GM20431 (cell line): ENCODE results near the gene ZNF17.

Source experiments
- in situ Hi-C: fragments of 300-500 bp; cut with MseI, MboI; formaldehyde crosslinking; loops from one replicate; pipeline ENCODE4 v1.15.0; 2020; ENCODE audit warnings: low sequenced_read_pairs; ENCODE audit not compliant: unreplicated experiment

ZNF17 gene

GRCh38 chr19:57421037-57421436 lies 10.1 kb downstream of the ZNF17 start:
- in situ Hi-C loops, result no loop called here

DNA sequence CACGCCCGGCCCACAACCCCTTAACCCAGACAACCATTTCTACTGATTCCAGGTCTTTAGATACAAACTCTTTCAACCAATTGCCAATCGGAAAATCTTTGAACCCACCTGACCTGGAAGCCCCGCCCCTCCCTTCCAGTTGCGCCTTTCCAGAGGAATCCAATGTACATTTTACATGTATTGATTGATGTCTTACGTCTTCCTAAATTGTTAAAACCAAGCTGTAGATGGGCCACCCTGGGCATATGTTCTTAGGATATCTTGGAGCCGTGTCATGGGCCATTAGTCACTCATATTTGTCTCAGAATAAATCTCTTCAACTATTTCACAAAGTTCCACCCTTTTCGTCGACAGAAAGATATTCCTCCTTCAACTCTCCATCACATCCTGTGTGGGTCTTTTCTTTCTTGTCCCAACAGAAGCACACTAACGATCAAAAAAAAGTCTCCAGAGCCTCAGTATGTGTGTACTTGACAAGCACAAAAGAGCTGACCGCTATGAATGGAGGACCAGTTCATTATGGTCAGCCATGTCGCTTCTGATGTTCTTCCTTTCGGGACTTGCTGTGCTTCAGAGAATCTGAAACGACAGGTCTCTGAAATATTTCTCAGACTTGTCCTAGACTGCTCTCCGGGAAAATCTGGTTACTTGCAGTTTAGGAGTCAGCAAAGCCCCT lies 23.6 kb downstream of the ZNF17 start:
- in situ Hi-C loops, result no loop called here

GRCh38 chr19:57435062-57435978 lies 24.4 kb downstream of the ZNF17 start, which contains the start of gene ZNF749:
TSS of gene ZNF749 (plus strand) at chr19:57435325. CDS start at chr19:57435579, 254 bp downstream.
- in situ Hi-C loops, result no loop called here

GRCh38 chr19:57436417-57436816 lies 25.5 kb downstream of the ZNF17 start:
- in situ Hi-C loops, result no loop called here

DNA sequence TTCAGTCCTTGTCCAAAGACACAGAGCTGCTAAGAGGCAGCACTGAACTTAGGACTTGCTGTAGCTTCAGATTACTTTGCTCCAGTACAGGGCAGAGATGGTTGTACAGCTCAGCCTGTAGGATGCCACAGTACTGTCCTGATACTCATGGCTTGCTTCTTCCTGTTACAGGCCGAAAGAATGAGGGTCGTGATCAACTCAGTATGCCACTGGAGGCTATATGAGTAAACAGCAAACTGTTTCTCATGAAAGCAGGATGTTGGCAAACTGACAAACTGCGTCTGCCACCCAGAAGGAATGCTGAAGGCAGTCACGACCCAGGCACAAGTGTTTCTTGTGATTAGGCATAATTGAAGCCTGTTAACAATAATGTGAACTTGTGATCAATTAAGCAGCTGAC lies 27.0 kb downstream of the ZNF17 start:
- in situ Hi-C loops, result no loop called here

DNA sequence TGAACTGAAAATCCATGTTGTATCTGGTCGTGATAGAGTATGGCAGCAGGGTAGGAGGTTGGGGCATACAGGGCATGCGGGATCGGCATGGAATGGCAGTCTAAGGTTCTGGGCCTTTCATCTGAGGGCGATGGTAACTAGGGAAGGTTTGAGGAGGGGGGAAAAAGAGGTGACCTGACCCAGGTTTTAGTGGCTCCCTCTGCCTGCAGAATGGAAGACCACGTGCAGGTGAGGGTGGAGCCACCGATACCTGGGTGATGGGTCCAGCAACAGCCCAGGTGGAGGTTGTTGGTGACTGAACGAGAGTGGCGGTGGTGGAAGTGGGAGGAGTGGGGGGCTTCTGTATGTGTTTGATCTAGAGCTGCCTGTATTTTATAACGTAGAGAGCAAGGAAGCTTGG lies 28.0 kb downstream of the ZNF17 start:
- in situ Hi-C loops, result no loop called here

DNA sequence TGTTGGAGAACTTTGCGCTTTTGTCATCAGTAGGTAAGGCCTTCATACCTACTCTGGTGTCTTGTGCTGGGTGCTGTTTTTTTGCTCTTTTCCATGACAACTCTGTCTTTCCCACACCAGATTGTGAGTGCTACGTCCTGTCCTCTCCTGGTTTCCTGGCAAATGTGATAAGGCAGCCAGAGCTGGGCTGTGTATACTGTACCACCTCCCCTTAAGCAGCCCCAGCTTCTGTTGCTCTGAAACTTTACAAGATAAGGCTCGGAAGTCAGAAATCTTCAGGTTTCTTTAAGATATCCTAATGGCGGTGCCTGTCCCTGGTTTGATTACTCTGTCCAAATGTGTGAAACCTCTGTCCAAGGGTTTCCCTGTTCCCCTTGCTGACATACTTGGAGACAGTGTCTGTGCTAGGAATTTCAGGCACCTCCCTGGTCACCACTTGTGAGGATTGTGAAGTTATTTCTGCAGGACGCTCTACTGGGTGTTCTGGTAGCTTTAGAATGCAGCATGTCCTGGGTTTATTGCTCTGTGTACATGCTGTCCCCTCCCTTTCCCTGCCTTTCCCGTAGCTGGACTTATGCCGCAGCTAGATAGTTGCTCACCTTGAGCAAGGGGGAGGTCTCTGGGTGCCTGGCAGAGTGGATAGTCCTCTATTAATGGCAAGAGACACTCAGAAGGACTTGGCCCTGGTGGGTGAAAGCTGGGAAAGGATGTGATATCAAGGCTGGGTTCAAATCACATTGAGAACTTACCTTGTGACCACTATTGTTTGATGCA lies 31.2 kb downstream of the ZNF17 start:
- in situ Hi-C loops, result no loop called here

- in situ Hi-C loops, result no loop called here
Measured at GRCh38 chr19:57443121-57443696, 32.2 kb downstream of the ZNF17 start.

GRCh38 chr19:57452307-57452706 lies 41.3 kb downstream of the ZNF17 start:
- in situ Hi-C loops, result no loop called here

DNA sequence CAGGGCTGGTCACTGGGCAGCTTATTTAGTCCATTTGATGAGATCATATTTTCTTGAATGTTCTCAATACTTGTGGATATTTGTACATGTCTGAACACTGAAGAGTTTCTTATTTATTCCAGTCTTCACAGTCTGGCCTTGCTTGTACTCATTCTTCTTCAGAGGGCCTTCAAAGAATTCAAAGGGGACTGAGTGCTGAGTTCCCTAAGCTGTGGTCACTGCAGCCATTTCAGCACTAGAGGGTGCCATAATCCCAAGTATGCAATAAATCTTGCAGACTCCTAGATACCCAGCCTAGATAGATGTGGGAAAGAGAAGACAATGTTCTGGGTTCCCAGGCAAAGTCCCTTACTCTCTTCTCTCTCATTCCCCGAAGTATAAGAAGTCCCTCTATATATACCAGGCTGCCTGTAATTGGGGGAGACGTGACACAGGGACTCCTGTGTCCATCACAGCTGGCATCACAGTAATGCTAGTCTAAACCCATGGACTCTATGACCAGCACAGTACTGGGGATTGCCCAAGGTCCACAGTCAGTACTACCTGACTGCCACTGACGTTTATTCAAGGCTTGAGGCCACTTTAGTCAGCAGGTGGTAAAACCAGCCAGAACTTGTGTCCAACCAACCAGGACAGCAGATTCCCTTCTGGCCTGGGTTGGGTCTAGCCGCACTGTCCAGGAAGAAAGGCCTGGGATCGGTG lies 54.9 kb downstream of the ZNF17 start:
- in situ Hi-C loops, result no loop called here

- in situ Hi-C loops, result no loop called here
Measured at GRCh38 chr19:57466489-57466888, 55.5 kb downstream of the ZNF17 start.
